KG1 (cell line): ENCODE measurements around the gene POMC.
"Not testable (repeated sequence)": the region's sequence is repeated elsewhere in the genome, so short reads cannot be mapped to it uniquely, and the experiment has no call there.

Experiments used
- DNase-seq: peaks from one replicate; lab custom pipeline; 2025; lab: John Stamatoyannopoulos, UW

Gene POMC

GRCh38 chr2:25176541-25177181 lies 8.3 kb upstream of the POMC start:
- DNase-seq: no peak

- no peak for DNase-seq
Measured at GRCh38 chr2:25176138-25176537, 7.8 kb upstream of the POMC start.

GRCh38 chr2:25174192-25174861 lies 5.9 kb upstream of the POMC start:
- no peak for DNase-seq

- DNase-seq: no peak
Measured at GRCh38 chr2:25173719-25174118, 5.3 kb upstream of the POMC start.

- DNase-seq: no peak
Measured at GRCh38 chr2:25170888-25171287, 2.5 kb upstream of the POMC start.

- DNase-seq: no peak
Measured at GRCh38 chr2:25169073-25169470, 692 bp upstream of the POMC start.

- no peak for DNase-seq
Measured at GRCh38 chr2:25165992-25166875, 2.1 kb downstream of the POMC start.

- DNase-seq: no peak
Measured at GRCh38 chr2:25164561-25164960, 3.8 kb downstream of the POMC start.

GRCh38 chr2:25162061-25162460 lies 6.3 kb downstream of the POMC start:
- DNase-seq: not testable (repeated sequence)

GRCh38 chr2:25161055-25161781 lies 7.2 kb downstream of the POMC start:
- no peak for DNase-seq

GRCh38 chr2:25160376-25160775 lies 8.0 kb downstream of the POMC start:
- no peak for DNase-seq

- no peak for DNase-seq
Measured at GRCh38 chr2:25159949-25160348, 8.4 kb downstream of the POMC start.

- no peak for DNase-seq
Measured at GRCh38 chr2:25158096-25158852, 10.1 kb downstream of the POMC start.

GRCh38 chr2:25155401-25155800 lies 13.0 kb downstream of the POMC start:
- no peak for DNase-seq

- DNase-seq: no peak
Measured at GRCh38 chr2:25151718-25152117, 16.7 kb downstream of the POMC start.

GRCh38 chr2:25150993-25151392 lies 17.4 kb downstream of the POMC start:
- not testable (repeated sequence) for DNase-seq

- DNase-seq: no peak
Measured at GRCh38 chr2:25149646-25150045, 18.7 kb downstream of the POMC start.

GRCh38 chr2:25146896-25147295 lies 21.5 kb downstream of the POMC start:
- DNase-seq: no peak

GRCh38 chr2:25145803-25146202 lies 22.6 kb downstream of the POMC start:
- no peak for DNase-seq

- no peak for DNase-seq
Measured at GRCh38 chr2:25141120-25141519, 27.3 kb downstream of the POMC start.

- not testable (repeated sequence) for DNase-seq
Measured at GRCh38 chr2:25140535-25140934, 27.8 kb downstream of the POMC start.
